Activated naive CD4-positive, alpha-beta T cell treated with anti-CD3 and anti-CD28 coated beads, Interleukin-2, amount 10 ng/mL, durations not matched to agents 7 days and 5 days (primary cell): ENCODE measurements around the gene RIT1.

Source experiments
- CTCF ChIA-PET: fragments of 350-600 bp; sonication (Branson Sonifier 250); formaldehyde crosslinking; loops from one replicate; lab custom pipeline; 2021; ENCODE audit warnings: antibody characterized with exemption; lab: Charles Lee
- DNase-seq: peaks from one replicate; pipeline ENCODE4 v3.0.0-alpha.2; 2020
- H3K27ac Mint-ChIP-seq: one replicate; pipeline ENCODE4 v1.8.0; 2021; ENCODE audit warnings: mild to moderate bottlenecking, moderate library complexity, mixed read lengths
- H3K27me3 Mint-ChIP-seq: one replicate; pipeline ENCODE4 v1.8.0; 2021; ENCODE audit warnings: mild to moderate bottlenecking, mixed read lengths
- H3K36me3 Mint-ChIP-seq: one replicate; pipeline ENCODE4 v1.8.0; 2021; ENCODE audit warnings: mixed read lengths
- H3K4me1 Mint-ChIP-seq: one replicate; pipeline ENCODE4 v1.8.0; 2021; ENCODE audit warnings: mixed read lengths
- H3K4me3 Mint-ChIP-seq: one replicate; pipeline ENCODE4 v1.8.0; 2021; ENCODE audit warnings: mild to moderate bottlenecking, moderate library complexity, mixed read lengths
- H3K9me3 Mint-ChIP-seq: one replicate; pipeline ENCODE4 v1.8.0; 2021; ENCODE audit warnings: mixed read lengths

Gene RIT1

GRCh38 chr1:155873860-155874259 lies 37.3 kb downstream of the RIT1 start:
- Mint-ChIP-seq H3K36me3 (no peaks in the 10 kb centered on the region), H3K27ac (no peak overlapping the region), H3K9me3 (no peaks in the 10 kb centered on the region), H3K4me1 (no peaks in the 10 kb centered on the region), H3K4me3 (no peak overlapping the region), H3K27me3 (peaks cover 6% of the 10 kb centered on the region)
- CTCF ChIA-PET = no interaction called here
- no peak for DNase-seq

GRCh38 chr1:155872527-155872926 lies 38.6 kb downstream of the RIT1 start:
- Mint-ChIP-seq H3K27me3 (peaks cover 6% of the 10 kb centered on the region), H3K9me3 (no peaks in the 10 kb centered on the region), H3K27ac (no peak overlapping the region), H3K4me3 (no peak overlapping the region), H3K36me3 (no peaks in the 10 kb centered on the region), H3K4me1 (no peaks in the 10 kb centered on the region)
- no peak for DNase-seq
- CTCF ChIA-PET = interaction anchor here (0.8 kb wide), 1 partner anchor 61 kb away, joined by 3 read pairs; no protein-coding TSS in a partner anchor

- CTCF ChIA-PET = no interaction called here
- Mint-ChIP-seq H3K27ac (no peak overlapping the region), H3K4me1 (no peaks in the 10 kb centered on the region), H3K36me3 (no peaks in the 10 kb centered on the region), H3K9me3 (no peaks in the 10 kb centered on the region), H3K27me3 (peaks cover 6% of the 10 kb centered on the region), H3K4me3 (no peak overlapping the region)
- no peak for DNase-seq
These were observed 39.8 kb downstream of the RIT1 start for GRCh38 chr1:155871390-155871789.

GRCh38 chr1:155867766-155868165 lies 43.4 kb downstream of the RIT1 start:
- CTCF ChIA-PET = no interaction called here
- H3K27me3 Mint-ChIP-seq = peaks cover 6% of the 10 kb centered on the region
- no peak for DNase-seq
- no peak overlapping the region for H3K27ac Mint-ChIP-seq
- H3K9me3 Mint-ChIP-seq = no peaks in the 10 kb centered on the region
- no peak overlapping the region for H3K4me3 Mint-ChIP-seq
- H3K36me3 Mint-ChIP-seq = no peaks in the 10 kb centered on the region
- H3K4me1 Mint-ChIP-seq = no peaks in the 10 kb centered on the region

GRCh38 chr1:155864393-155864792 lies 46.8 kb downstream of the RIT1 start:
- no peak for DNase-seq
- Mint-ChIP-seq H3K4me3 (no peak overlapping the region), H3K4me1 (peaks cover 18% of the 10 kb centered on the region), H3K36me3 (no peaks in the 10 kb centered on the region), H3K9me3 (no peaks in the 10 kb centered on the region), H3K27me3 (peaks cover 15% of the 10 kb centered on the region), H3K27ac (no peak overlapping the region)
- CTCF ChIA-PET = no interaction called here

GRCh38 chr1:155861896-155862295 lies 49.3 kb downstream of the RIT1 start:
- Mint-ChIP-seq H3K9me3 (no peaks in the 10 kb centered on the region), H3K4me3 (no peak overlapping the region), H3K27ac (no peak overlapping the region), H3K36me3 (peaks cover 2% of the 10 kb centered on the region), H3K27me3 (peaks cover 18% of the 10 kb centered on the region), H3K4me1 (peaks cover 41% of the 10 kb centered on the region)
- no peak for DNase-seq
- CTCF ChIA-PET = interaction anchor here (0.6 kb wide), 2 partner anchors 18 to 420 kb away, joined by 3 read pairs; no protein-coding TSS in a partner anchor

- peaks cover 3% of the 10 kb centered on the region for H3K36me3 Mint-ChIP-seq
- CTCF ChIA-PET = interaction anchor here (0.6 kb wide), 1 partner anchor 18 kb away, joined by 3 read pairs; no protein-coding TSS in a partner anchor
- peak overlapping the region; percentile 77 for H3K4me3 Mint-ChIP-seq
- H3K4me1 Mint-ChIP-seq = peaks cover 46% of the 10 kb centered on the region
- no peak overlapping the region for H3K27ac Mint-ChIP-seq
- no peak for DNase-seq
- H3K9me3 Mint-ChIP-seq = no peaks in the 10 kb centered on the region
- peaks cover 18% of the 10 kb centered on the region for H3K27me3 Mint-ChIP-seq
These were observed 50.1 kb downstream of the RIT1 start for GRCh38 chr1:155860970-155861510.

GRCh38 chr1:155859881-155860871 lies 51.0 kb downstream of the RIT1 start:
- H3K27ac Mint-ChIP-seq = peak overlapping the region; percentile 85
- no peaks in the 10 kb centered on the region for H3K9me3 Mint-ChIP-seq
- peak; percentile 63 for DNase-seq
- CTCF ChIA-PET = interaction anchor here (2.0 kb wide), 1 partner anchor 129 kb away, joined by 7 read pairs; no protein-coding TSS in a partner anchor
- H3K4me1 Mint-ChIP-seq = peaks cover 53% of the 10 kb centered on the region
- H3K27me3 Mint-ChIP-seq = peaks cover 18% of the 10 kb centered on the region
- peaks cover 6% of the 10 kb centered on the region for H3K36me3 Mint-ChIP-seq
- peak overlapping the region; percentile 77 for H3K4me3 Mint-ChIP-seq

GRCh38 chr1:155859234-155859829 lies 51.8 kb downstream of the RIT1 start, which contains the start of gene SYT11:
Gene SYT11, plus strand, starts transcription at chr1:155859567. Its CDS starts 195 bp downstream, at chr1:155859762.
- Mint-ChIP-seq H3K36me3 (peaks cover 8% of the 10 kb centered on the region), H3K27ac (peak within 1 kb of the TSS; percentile 85), H3K4me1 (peaks cover 55% of the 10 kb centered on the region)

GRCh38 chr1:155858800-155859233 lies 52.3 kb downstream of the RIT1 start:
- Mint-ChIP-seq H3K4me1 (peaks cover 55% of the 10 kb centered on the region), H3K27ac (peak overlapping the region; percentile 85), H3K9me3 (no peaks in the 10 kb centered on the region), H3K27me3 (peaks cover 18% of the 10 kb centered on the region), H3K36me3 (peaks cover 8% of the 10 kb centered on the region), H3K4me3 (peak overlapping the region; percentile 77)
- DNase-seq = no peak
- CTCF ChIA-PET = interaction anchor here (2.0 kb wide), 1 partner anchor 130 kb away, joined by 7 read pairs; no protein-coding TSS in a partner anchor

More at GRCh38 chr1:155859234-155859829, 51.8 kb downstream of the RIT1 start, which contains the start of gene SYT11:
- DNase-seq = peak; percentile 95
- peak within 1 kb of the TSS; percentile 77 for H3K4me3 Mint-ChIP-seq
- CTCF ChIA-PET = interaction anchor here (2.0 kb wide), 1 partner anchor 130 kb away, joined by 7 read pairs; no protein-coding TSS in a partner anchor
- no peaks in the 10 kb centered on the region for H3K9me3 Mint-ChIP-seq
- H3K27me3 Mint-ChIP-seq = peaks cover 18% of the 10 kb centered on the region

- Mint-ChIP-seq H3K9me3 (no peaks in the 10 kb centered on the region), H3K4me1 (peaks cover 68% of the 10 kb centered on the region), H3K27me3 (peaks cover 18% of the 10 kb centered on the region), H3K27ac (peak within 1 kb of the TSS; percentile 95), H3K36me3 (peaks cover 21% of the 10 kb centered on the region), H3K4me3 (peak within 1 kb of the TSS; percentile 90)
- CTCF ChIA-PET = interaction anchor here (1.2 kb wide), 1 partner anchor 36 kb away, joined by 5 read pairs; no protein-coding TSS in a partner anchor
- peak; percentile 93 for DNase-seq
These were observed 53.9 kb downstream of the RIT1 start, which contains the start of gene GON4L for GRCh38 chr1:155856975-155857930. Gene GON4L, minus strand, starts transcription at chr1:155857214. Its CDS starts 3,434 bp downstream, at chr1:155853780.

GRCh38 chr1:155856257-155856974 lies 54.7 kb downstream of the RIT1 start:
- Mint-ChIP-seq H3K36me3 (peaks cover 24% of the 10 kb centered on the region), H3K27me3 (peaks cover 18% of the 10 kb centered on the region), H3K4me3 (peak overlapping the region; percentile 90), H3K27ac (peak overlapping the region; percentile 95), H3K9me3 (no peaks in the 10 kb centered on the region), H3K4me1 (peaks cover 73% of the 10 kb centered on the region)
- no peak for DNase-seq
- CTCF ChIA-PET = interaction anchor here (1.2 kb wide), 1 partner anchor 37 kb away, joined by 5 read pairs; no protein-coding TSS in a partner anchor
